ENCODE measurements around the gene USP36. TPM values are rescaled to one million over a fixed set of nuclear protein-coding genes. Genes with fewer than 3 reads are reported as not detected.

USP36 gene
- total RNA-seq, 1 experiment from 2014 or later, result 113 TPM

GRCh38 chr17:78884876-78885667 lies 44.5 kb upstream of the USP36 start:
- no TSS peak for BruUV-seq (replicated peaks)
- TF ChIP-seq REST (IDR thresholded peaks at IDR 0.05; ENCODE audit: insufficient read depth in 1 of 2, low read depth in 2 of 2, low read length in 1 of 2) (no peak), POLR2AphosphoS5 (IDR thresholded peaks at IDR 0.05; ENCODE audit: low read depth, low read length) (no peak), SIN3A (IDR thresholded peaks at IDR 0.05; ENCODE audit: borderline replicate concordance, insufficient read depth, low read depth, low read length) (no peak), TCF7L2 (IDR thresholded peaks at IDR 0.05; ENCODE audit: low read depth, low read length) (no peak)
- TF ChIP-seq, protein P1, sequence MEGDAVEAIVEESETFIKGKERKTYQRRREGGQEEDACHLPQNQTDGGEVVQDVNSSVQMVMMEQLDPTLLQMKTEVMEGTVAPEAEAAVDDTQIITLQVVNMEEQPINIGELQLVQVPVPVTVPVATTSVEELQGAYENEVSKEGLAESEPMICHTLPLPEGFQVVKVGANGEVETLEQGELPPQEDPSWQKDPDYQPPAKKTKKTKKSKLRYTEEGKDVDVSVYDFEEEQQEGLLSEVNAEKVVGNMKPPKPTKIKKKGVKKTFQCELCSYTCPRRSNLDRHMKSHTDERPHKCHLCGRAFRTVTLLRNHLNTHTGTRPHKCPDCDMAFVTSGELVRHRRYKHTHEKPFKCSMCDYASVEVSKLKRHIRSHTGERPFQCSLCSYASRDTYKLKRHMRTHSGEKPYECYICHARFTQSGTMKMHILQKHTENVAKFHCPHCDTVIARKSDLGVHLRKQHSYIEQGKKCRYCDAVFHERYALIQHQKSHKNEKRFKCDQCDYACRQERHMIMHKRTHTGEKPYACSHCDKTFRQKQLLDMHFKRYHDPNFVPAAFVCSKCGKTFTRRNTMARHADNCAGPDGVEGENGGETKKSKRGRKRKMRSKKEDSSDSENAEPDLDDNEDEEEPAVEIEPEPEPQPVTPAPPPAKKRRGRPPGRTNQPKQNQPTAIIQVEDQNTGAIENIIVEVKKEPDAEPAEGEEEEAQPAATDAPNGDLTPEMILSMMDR (IDR thresholded peaks at IDR 0.05), result no peak
- in situ Hi-C loops (cut with HindIII; ENCODE audit: low pct_unique_long_range_greater_than_20kb, low sequenced_read_pairs) (no loop called here), intact Hi-C loops (cut with micrococcal nuclease; ENCODE audit: unreplicated experiment) (no loop called here)
- H3K4me3 ChIP-seq (ENCODE audit: low read depth in 2 of 2, low read length in 2 of 2), result no peak overlapping the region
- H3K9me3 ChIP-seq (ENCODE audit: control insufficient read depth, insufficient read depth, low read depth, low read length), result no peaks in the 10 kb centered on the region
- DNase-seq (ENCODE audit: low read depth, low spot score), result no peak
- peaks cover 20% of the 10 kb centered on the region for H3K4me1 ChIP-seq (ENCODE audit: control insufficient read depth, insufficient read depth, low read length)
- no peak for ATAC-seq
- ChIA-PET CTCF (no interaction called here), POLR2A (no interaction called here)
- no peak overlapping the region for H3K27ac ChIP-seq (ENCODE audit: low read length)
- H3K36me3 ChIP-seq (ENCODE audit: control insufficient read depth, insufficient read depth, low read length), result no peaks in the 10 kb centered on the region
- no peaks in the 10 kb centered on the region for H3K27me3 ChIP-seq (ENCODE audit: control insufficient read depth, insufficient read depth, low read length)

DNA sequence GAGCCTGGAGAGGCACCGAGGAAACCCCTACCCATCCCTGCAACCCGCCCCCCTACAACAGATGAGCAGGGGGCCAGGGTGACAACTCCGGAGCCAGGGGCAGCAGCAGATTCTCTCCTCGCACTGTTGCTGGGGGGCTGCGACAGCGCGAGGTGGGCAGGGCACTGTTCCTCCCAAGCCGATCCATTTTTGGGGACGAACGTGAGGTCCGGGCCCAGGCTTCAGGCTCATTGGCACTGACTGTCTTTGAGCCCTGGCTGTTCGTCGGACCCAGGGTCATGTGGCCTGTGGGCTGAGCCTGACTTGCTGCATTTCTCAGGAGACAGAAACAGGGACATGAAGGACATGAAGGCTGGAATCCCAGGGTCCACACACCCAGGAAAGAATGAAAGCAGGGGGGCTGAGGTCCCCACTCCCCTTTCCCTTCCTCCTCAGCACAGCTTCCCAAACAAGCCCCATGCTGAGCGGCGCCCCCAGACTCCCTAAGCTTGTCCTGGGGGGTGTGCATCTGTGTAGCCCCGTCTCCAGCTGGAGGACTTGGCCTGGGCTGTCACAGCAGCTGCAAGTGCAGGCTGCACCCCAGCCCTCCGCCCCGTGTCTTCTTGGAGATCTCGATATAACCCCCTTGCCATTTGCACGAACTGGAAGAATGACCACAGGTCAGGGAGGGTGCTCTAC lies 43.7 kb upstream of the USP36 start:
- ChIA-PET CTCF (interaction anchor here (0.8 kb wide), 1 partner anchor 18 kb away, joined by 5 read pairs; no protein-coding TSS in a partner anchor), POLR2A (no interaction called here)
- intact Hi-C loops (cut with micrococcal nuclease; ENCODE audit: unreplicated experiment), result no loop called here
- in situ Hi-C loops (cut with HindIII; ENCODE audit: low pct_unique_long_range_greater_than_20kb, low sequenced_read_pairs), result no loop called here
- TF ChIP-seq, protein P1 (IDR thresholded peaks at IDR 0.05), result no peak
- TF ChIP-seq POLR2AphosphoS5 (IDR thresholded peaks at IDR 0.05; ENCODE audit: low read depth, low read length) (no peak), SIN3A (IDR thresholded peaks at IDR 0.05; ENCODE audit: borderline replicate concordance, insufficient read depth, low read depth, low read length) (no peak), TCF7L2 (IDR thresholded peaks at IDR 0.05; ENCODE audit: low read depth, low read length) (no peak), REST (IDR thresholded peaks at IDR 0.05; ENCODE audit: insufficient read depth in 1 of 2, low read depth in 2 of 2, low read length in 1 of 2) (no peak)
- peak overlapping the region in 1 of 2 experiments; percentile 35; a peak in 2 of 4 replicates for H3K4me3 ChIP-seq (ENCODE audit: low read depth in 2 of 2, low read length in 2 of 2)
- H3K9me3 ChIP-seq (ENCODE audit: control insufficient read depth, insufficient read depth, low read depth, low read length), result no peaks in the 10 kb centered on the region
- BruUV-seq (replicated peaks), result no TSS peak
- peak; percentile 43; the same call in 1 of the 2 replicates for ATAC-seq
- no peaks in the 10 kb centered on the region for H3K36me3 ChIP-seq (ENCODE audit: control insufficient read depth, insufficient read depth, low read length)
- H3K27ac ChIP-seq (ENCODE audit: low read length), result peak overlapping the region; percentile 80; the same call in 1 of the 2 replicates
- no peak for DNase-seq (ENCODE audit: low read depth, low spot score)
- no peaks in the 10 kb centered on the region for H3K27me3 ChIP-seq (ENCODE audit: control insufficient read depth, insufficient read depth, low read length)
- H3K4me1 ChIP-seq (ENCODE audit: control insufficient read depth, insufficient read depth, low read length), result peaks cover 20% of the 10 kb centered on the region
